CD4-positive, alpha-beta T cell treated with Interleukin-10 for 1 hour (primary cell): ENCODE data around the gene MAGEA2.
"Not testable (repeated sequence)": the region's sequence is repeated elsewhere in the genome, so short reads cannot be mapped to it uniquely, and the experiment has no call there.

Source experiments
- DNase-seq: peaks from one replicate; pipeline ENCODE4 v3.0.0-alpha.2; 2020

The MAGEA2 gene

GRCh38 chrX:152706500-152706899, 47.1 kb downstream of the MAGEA2 start:
- not testable (repeated sequence) for DNase-seq

DNA sequence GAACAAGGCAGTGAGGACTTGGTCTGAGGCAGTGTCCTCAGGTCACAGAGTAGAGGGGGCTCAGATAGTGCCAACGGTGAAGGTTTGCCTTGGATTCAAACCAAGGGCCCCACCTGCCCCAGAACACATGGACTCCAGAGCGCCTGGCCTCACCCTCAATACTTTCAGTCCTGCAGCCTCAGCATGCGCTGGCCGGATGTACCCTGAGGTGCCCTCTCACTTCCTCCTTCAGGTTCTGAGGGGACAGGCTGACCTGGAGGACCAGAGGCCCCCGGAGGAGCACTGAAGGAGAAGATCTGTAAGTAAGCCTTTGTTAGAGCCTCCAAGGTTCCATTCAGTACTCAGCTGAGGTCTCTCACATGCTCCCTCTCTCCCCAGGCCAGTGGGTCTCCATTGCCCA, 53.3 kb downstream of the MAGEA2 start:
- not testable (repeated sequence) for DNase-seq
